ENCODE results near the gene NHS.
"Not testable (repeated sequence)": the region's sequence is repeated elsewhere in the genome, so short reads cannot be mapped to it uniquely, and the experiment has no call there.

The NHS gene

DNA sequence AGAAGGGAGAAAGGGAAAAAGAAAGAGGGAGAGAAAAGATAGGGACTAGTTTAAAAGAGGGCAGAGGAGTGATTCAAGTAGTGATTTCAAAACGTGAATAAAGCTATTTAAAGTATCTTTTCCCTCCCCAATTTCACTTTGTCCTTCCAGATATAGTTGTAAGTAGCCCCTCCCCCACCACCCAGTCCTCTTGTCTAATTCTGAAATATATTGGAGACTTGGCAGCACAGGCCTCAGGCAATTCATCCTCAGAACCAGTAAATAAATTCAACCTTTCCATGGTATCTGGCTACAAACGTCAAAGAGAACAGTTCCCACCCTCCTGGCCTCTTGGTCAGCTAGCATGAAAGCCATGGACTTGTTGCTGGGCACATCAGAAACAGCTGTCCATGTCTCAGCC lies 192.8 kb downstream of the NHS start:
- TF ChIP-seq SPI1 (IDR thresholded peaks at IDR 0.05; ENCODE audit: borderline replicate concordance, low read depth) (no peak), POLR2AphosphoS5 (IDR thresholded peaks at IDR 0.05; ENCODE audit: low read depth) (no peak), GABPA (IDR thresholded peaks at IDR 0.05; ENCODE audit: low read depth) (no peak)
- TF ChIP-seq, protein P1, sequence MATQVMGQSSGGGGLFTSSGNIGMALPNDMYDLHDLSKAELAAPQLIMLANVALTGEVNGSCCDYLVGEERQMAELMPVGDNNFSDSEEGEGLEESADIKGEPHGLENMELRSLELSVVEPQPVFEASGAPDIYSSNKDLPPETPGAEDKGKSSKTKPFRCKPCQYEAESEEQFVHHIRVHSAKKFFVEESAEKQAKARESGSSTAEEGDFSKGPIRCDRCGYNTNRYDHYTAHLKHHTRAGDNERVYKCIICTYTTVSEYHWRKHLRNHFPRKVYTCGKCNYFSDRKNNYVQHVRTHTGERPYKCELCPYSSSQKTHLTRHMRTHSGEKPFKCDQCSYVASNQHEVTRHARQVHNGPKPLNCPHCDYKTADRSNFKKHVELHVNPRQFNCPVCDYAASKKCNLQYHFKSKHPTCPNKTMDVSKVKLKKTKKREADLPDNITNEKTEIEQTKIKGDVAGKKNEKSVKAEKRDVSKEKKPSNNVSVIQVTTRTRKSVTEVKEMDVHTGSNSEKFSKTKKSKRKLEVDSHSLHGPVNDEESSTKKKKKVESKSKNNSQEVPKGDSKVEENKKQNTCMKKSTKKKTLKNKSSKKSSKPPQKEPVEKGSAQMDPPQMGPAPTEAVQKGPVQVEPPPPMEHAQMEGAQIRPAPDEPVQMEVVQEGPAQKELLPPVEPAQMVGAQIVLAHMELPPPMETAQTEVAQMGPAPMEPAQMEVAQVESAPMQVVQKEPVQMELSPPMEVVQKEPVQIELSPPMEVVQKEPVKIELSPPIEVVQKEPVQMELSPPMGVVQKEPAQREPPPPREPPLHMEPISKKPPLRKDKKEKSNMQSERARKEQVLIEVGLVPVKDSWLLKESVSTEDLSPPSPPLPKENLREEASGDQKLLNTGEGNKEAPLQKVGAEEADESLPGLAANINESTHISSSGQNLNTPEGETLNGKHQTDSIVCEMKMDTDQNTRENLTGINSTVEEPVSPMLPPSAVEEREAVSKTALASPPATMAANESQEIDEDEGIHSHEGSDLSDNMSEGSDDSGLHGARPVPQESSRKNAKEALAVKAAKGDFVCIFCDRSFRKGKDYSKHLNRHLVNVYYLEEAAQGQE (IDR thresholded peaks at IDR 0.05; ENCODE audit: insufficient replicate concordance, low read depth) = no peak
- no peak for DNase-seq (ENCODE audit: low read depth in 1 of 2, low spot score in 1 of 2)
- Histone ChIP-seq H3K4me3 (replicated peaks; ENCODE audit: insufficient read depth, low read length) (no peak overlapping the region), H3K27me3 (ENCODE audit: insufficient read depth, poor library complexity, severe bottlenecking) (no peaks in the 10 kb centered on the region), H3K27ac (replicated peaks) (no peak overlapping the region)

DNA sequence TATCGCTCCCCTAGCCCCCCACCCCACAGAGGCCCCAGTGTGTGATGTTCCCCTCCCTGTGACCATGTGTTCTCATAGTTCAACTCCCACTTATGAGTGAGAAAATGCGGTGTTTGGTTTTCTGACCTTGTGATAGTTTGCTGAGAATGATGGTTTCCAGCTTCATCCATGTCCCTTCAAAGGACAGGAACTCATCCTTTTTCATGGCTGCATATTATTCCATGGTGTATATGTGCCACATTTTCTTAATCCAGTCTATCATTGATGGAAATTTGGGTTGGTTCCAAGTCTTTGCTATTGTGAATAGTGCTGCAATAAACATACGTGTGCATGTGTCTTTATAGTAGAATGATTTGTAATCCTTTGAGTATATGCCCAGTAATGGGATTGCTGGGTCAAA lies 193.8 kb downstream of the NHS start:
- H3K27me3 ChIP-seq (ENCODE audit: insufficient read depth, poor library complexity, severe bottlenecking); H3K4me3 ChIP-seq (replicated peaks; ENCODE audit: insufficient read depth, low read length); DNase-seq (ENCODE audit: low read depth in 1 of 2, low spot score in 1 of 2); H3K27ac ChIP-seq (replicated peaks): not testable (repeated sequence)

DNA sequence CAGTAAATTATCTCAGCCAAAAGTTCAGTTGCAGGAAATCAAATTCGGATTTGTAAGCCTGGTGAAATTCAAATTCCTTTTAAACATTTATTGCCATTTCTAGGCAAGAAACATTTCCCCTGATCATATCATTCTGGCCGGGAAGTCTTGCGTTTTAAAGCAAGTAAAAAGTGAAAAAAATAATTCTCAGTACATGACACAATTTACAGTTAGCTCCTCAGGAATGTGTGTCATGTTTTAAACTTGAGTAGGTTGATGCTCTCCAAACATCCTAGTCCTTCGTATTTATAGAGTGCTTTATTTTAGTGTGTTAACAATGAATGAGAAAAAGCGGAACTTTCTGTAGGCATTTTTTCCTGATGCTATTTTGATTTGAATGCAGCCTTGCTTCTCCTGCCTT lies 204.0 kb downstream of the NHS start:
- no peak overlapping the region for H3K27ac ChIP-seq (replicated peaks)
- TF ChIP-seq, protein P2, sequence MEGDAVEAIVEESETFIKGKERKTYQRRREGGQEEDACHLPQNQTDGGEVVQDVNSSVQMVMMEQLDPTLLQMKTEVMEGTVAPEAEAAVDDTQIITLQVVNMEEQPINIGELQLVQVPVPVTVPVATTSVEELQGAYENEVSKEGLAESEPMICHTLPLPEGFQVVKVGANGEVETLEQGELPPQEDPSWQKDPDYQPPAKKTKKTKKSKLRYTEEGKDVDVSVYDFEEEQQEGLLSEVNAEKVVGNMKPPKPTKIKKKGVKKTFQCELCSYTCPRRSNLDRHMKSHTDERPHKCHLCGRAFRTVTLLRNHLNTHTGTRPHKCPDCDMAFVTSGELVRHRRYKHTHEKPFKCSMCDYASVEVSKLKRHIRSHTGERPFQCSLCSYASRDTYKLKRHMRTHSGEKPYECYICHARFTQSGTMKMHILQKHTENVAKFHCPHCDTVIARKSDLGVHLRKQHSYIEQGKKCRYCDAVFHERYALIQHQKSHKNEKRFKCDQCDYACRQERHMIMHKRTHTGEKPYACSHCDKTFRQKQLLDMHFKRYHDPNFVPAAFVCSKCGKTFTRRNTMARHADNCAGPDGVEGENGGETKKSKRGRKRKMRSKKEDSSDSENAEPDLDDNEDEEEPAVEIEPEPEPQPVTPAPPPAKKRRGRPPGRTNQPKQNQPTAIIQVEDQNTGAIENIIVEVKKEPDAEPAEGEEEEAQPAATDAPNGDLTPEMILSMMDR (IDR thresholded peaks at IDR 0.05; ENCODE audit: insufficient read depth, low read length) = no peak
- TF ChIP-seq POLR2AphosphoS5 (IDR thresholded peaks at IDR 0.05; ENCODE audit: low read depth) = no peak
- no peak for TF ChIP-seq SPI1 (IDR thresholded peaks at IDR 0.05; ENCODE audit: borderline replicate concordance, low read depth)
- no peak for TF ChIP-seq GABPA (IDR thresholded peaks at IDR 0.05; ENCODE audit: low read depth)
- TF ChIP-seq, protein P1 (IDR thresholded peaks at IDR 0.05; ENCODE audit: insufficient replicate concordance, low read depth) = no peak
- no peak for DNase-seq (ENCODE audit: low read depth in 1 of 2, low spot score in 1 of 2)
- peaks cover 6% of the 10 kb centered on the region for H3K27me3 ChIP-seq (ENCODE audit: insufficient read depth, poor library complexity, severe bottlenecking)
- no peak overlapping the region for H3K4me3 ChIP-seq (replicated peaks; ENCODE audit: insufficient read depth, low read length)

DNA sequence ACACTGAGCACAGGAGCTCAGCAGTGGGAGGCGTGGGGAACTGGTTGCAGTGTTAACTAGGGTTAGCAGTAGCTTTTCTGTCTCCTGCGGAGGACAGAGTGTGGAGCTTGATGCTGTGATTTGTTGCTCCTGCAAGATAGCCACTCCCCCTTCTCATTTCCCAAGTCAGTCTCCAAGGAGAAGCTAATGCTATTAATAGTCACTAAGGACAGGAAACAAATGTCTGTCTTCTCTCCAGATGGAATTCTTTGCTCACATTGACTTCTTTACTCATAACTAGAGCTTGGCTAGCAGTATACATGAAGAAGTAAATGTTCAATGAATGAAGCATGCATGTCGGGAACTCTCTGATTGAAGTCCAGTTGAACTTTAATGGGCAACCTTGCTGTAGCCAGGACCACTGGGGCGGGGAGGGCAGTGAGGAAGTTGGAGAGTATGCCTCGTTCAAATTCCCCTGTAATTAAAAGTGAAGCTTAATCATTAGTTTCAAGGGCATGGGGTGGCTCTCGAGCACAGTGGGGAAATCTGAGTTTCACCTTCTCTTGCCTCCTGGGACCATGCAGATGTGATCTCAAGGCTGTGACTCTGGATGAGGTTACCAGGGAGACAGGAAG lies 205.6 kb downstream of the NHS start:
- Histone ChIP-seq H3K4me3 (replicated peaks; ENCODE audit: insufficient read depth, low read length) (no peak overlapping the region), H3K27me3 (ENCODE audit: insufficient read depth, poor library complexity, severe bottlenecking) (peaks cover 4% of the 10 kb centered on the region), H3K27ac (replicated peaks) (no peak overlapping the region)
- TF ChIP-seq POLR2AphosphoS5 (IDR thresholded peaks at IDR 0.05; ENCODE audit: low read depth) (no peak), SPI1 (IDR thresholded peaks at IDR 0.05; ENCODE audit: borderline replicate concordance, low read depth) (no peak), GABPA (IDR thresholded peaks at IDR 0.05; ENCODE audit: low read depth) (no peak)
- TF ChIP-seq, protein P2 (IDR thresholded peaks at IDR 0.05; ENCODE audit: insufficient read depth, low read length) = no peak
- TF ChIP-seq, protein P1 (IDR thresholded peaks at IDR 0.05; ENCODE audit: insufficient replicate concordance, low read depth) = no peak
- no peak for DNase-seq (ENCODE audit: low read depth in 1 of 2, low spot score in 1 of 2)
